WTC11 (cell line): ENCODE results near the gene TSR3. TPM values are rescaled to one million over a fixed set of nuclear protein-coding genes. Genes with fewer than 3 reads are reported as not detected.
A peak's percentile ranks its signal among the peaks of the same experiment; 100 is the strongest.

Experiments used
- ATAC-seq: fragments of 200-7000 bp; cut with Tn5 transposase; 2 replicates; pipeline ENCODE4 v1.10.0; 2021; ENCODE audit warnings: mild to moderate bottlenecking, moderate library complexity
- CTCF ChIA-PET: fragments of 300-600 bp; sonication (Branson Sonifier 250); formaldehyde crosslinking; loops from one replicate; lab custom pipeline; 2021; ENCODE audit warnings: antibody characterized with exemption; lab: Charles Lee
- POLR2A ChIA-PET: fragments of 350-600 bp; sonication (Branson Sonifier 250); formaldehyde crosslinking; loops from one replicate; lab custom pipeline; 2021; ENCODE audit warnings: antibody characterized with exemption; lab: Charles Lee
- DNase-seq: peaks from one replicate; pipeline ENCODE4 v3.0.0; 2021; ENCODE audit warnings: low spot score
- H3K27ac Mint-ChIP-seq: 2 replicates; pipeline ENCODE4 v1.8.0; 2021; ENCODE audit warnings: mixed read lengths
- H3K27me3 Mint-ChIP-seq: 2 replicates; pipeline ENCODE4 v1.8.0; 2021; ENCODE audit warnings: low read depth, mild to moderate bottlenecking, moderate library complexity, mixed read lengths
- H3K36me3 Mint-ChIP-seq: 2 replicates; pipeline ENCODE4 v1.8.0; 2021; ENCODE audit warnings: mixed read lengths
- H3K4me1 Mint-ChIP-seq: 2 replicates; pipeline ENCODE4 v1.8.0; 2022; ENCODE audit warnings: mixed read lengths
- H3K4me3 Mint-ChIP-seq: 2 replicates; pipeline ENCODE4 v1.8.0; 2021; ENCODE audit warnings: mild to moderate bottlenecking, moderate library complexity, mixed read lengths
- H3K9me3 Mint-ChIP-seq: 2 replicates; pipeline ENCODE4 v1.8.0; 2021; ENCODE audit warnings: mixed read lengths
- ATF1 ChIP-seq: sonication (generic); formaldehyde crosslinking; IDR thresholded peaks from 2 replicates; pipeline ENCODE4 v1.8.1; 2023; ENCODE audit warnings: mild to moderate bottlenecking, moderate library complexity, missing genetic modification reagents
- E2F5 ChIP-seq: sonication (generic); formaldehyde crosslinking; IDR thresholded peaks from 2 replicates; pipeline ENCODE4 v1.8.1; 2022; ENCODE audit warnings: mild to moderate bottlenecking, moderate library complexity, missing genetic modification reagents
- KAT7 ChIP-seq: sonication (generic); formaldehyde crosslinking; IDR thresholded peaks from 2 replicates; pipeline ENCODE4 v1.8.1; 2023; ENCODE audit warnings: missing genetic modification reagents, mild to moderate bottlenecking, borderline replicate concordance
- NFYB ChIP-seq: sonication (generic); formaldehyde crosslinking; conservative IDR thresholded peaks from 2 replicates; pipeline ENCODE4 v1.8.0; 2022; ENCODE audit warnings: low read depth, missing genetic modification reagents
- NR1H2 ChIP-seq: sonication (generic); formaldehyde crosslinking; IDR thresholded peaks from 2 replicates; pipeline ENCODE4 v1.9.0; 2021; ENCODE audit warnings: mild to moderate bottlenecking, moderate library complexity, missing genetic modification reagents
- NR3C1 ChIP-seq: sonication (generic); formaldehyde crosslinking; conservative IDR thresholded peaks from 2 replicates; pipeline ENCODE4 v1.8.1; 2023; ENCODE audit warnings: low read depth, mild to moderate bottlenecking, missing genetic modification reagents
- RORB ChIP-seq: fragments of 250-450 bp; sonication (Bioruptor Pico); IDR thresholded peaks from 2 replicates; pipeline ENCODE4 v1.9.0; 2021; ENCODE audit warnings: mild to moderate bottlenecking
- SMAD4 ChIP-seq: sonication (generic); formaldehyde crosslinking; IDR thresholded peaks from 2 replicates; pipeline ENCODE4 v1.8.0; 2022; ENCODE audit warnings: mild to moderate bottlenecking, missing genetic modification reagents
- SOX15 ChIP-seq: fragments of 250-450 bp; sonication (Bioruptor Pico); IDR thresholded peaks from 2 replicates; pipeline ENCODE4 v1.9.0; 2021; ENCODE audit warnings: mild to moderate bottlenecking
- SP1 ChIP-seq: sonication (generic); formaldehyde crosslinking; conservative IDR thresholded peaks from 2 replicates; pipeline ENCODE4 v1.8.1; 2022; ENCODE audit warnings: missing genetic modification reagents
- ZNF263 ChIP-seq: sonication (generic); formaldehyde crosslinking; IDR thresholded peaks from 2 replicates; pipeline ENCODE4 v1.8.1; 2022; ENCODE audit warnings: low read depth, mild to moderate bottlenecking, moderate library complexity, missing genetic modification reagents
- ZNF317 ChIP-seq: sonication (generic); formaldehyde crosslinking; IDR thresholded peaks from 2 replicates; pipeline ENCODE4 v1.8.1; 2023; ENCODE audit warnings: low read depth, mild to moderate bottlenecking, moderate library complexity, missing genetic modification reagents, borderline replicate concordance
- ZSCAN18 ChIP-seq: fragments of 250-450 bp; sonication (Bioruptor Pico); IDR thresholded peaks from 2 replicates; pipeline ENCODE4 v2.1.2; 2022; ENCODE audit warnings: mild to moderate bottlenecking, moderate library complexity
- total RNA-seq: library from RNA; stranded (reverse); gene quantifications from 3 replicates; pipeline ENCODE4 v1.2.3, GENCODE V29; 2021
- TF ChIP-seq, protein P1 (sequence below): sonication (generic); formaldehyde crosslinking; IDR thresholded peaks from 2 replicates; pipeline ENCODE4 v1.8.0; 2022; ENCODE audit warnings: mild to moderate bottlenecking, missing genetic modification reagents
- TF ChIP-seq, protein P2 (sequence below): sonication (generic); formaldehyde crosslinking; IDR thresholded peaks from 2 replicates; pipeline ENCODE4 v1.8.1; 2023; ENCODE audit warnings: mild to moderate bottlenecking, moderate library complexity, missing genetic modification reagents
- TF ChIP-seq, protein P3 (sequence below): fragments of 250-450 bp; sonication (Bioruptor Pico); IDR thresholded peaks from 2 replicates; pipeline ENCODE4 v1.9.0; 2021; ENCODE audit warnings: mild to moderate bottlenecking, borderline replicate concordance

TSR3 gene
- total RNA-seq, 1 experiment from 2014 or later = 66.3 TPM

DNA sequence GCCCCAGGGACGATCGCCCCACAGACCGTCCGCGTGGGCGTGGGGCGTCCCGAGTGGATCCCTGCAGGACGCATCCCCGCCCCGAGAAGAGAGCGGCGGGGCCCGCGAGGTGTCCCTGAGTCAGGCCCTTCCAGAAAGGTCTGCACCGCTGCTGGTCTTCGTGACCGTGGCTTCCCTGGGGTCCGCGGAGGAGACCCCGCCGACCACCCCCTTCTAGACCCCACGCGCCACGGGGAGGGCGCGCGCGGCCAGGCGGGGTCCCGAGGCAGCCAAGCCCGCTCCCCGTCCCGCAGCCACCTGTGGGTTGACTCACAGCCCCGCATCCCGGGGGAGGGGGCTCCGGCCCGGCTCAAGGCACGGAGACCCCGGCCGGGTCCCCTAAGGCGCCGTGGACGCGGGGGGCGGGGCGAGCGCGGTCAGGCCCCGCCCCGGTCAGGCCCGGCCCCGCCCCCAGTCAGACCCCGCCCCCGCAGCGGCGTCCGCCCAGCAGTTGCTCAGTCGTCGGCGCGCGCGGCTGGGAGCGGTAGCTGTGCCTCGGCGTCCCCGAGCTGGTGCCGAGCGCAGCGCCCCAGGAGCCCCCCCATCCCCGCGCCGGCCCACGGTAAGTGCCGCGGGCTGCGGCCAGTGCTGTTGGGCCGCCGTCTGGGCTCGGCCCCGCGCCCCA lies 18.4 kb downstream of the TSR3 start, which contains the start of gene BAIAP3:
Gene BAIAP3 (plus strand): TSS at position 497 of the 664 bp plus-strand sequence. CDS start 4,905 bp downstream, outside the sequence.
- POLR2A ChIA-PET = interaction anchor here (0.8 to 1.6 kb wide), 4 partner anchors 9 to 33 kb away, joined by 3 to 6 read pairs (median 6); partner anchors contain the start of gene UBE2I
- no peaks in the 10 kb centered on the region for H3K9me3 Mint-ChIP-seq
- peak; percentile 63 for TF ChIP-seq SP1 (CRISPR knock-in tag)
- peak; percentile 12; the same call in 1 of the 2 replicates for TF ChIP-seq E2F5 (CRISPR knock-in tag)
- TF ChIP-seq KAT7 (CRISPR knock-in tag) = no peak
- TF ChIP-seq, all 79 proteins: peak for 2
- DNase-seq (peak; percentile 62), ATAC-seq (peak; percentile 26)
- H3K4me1 Mint-ChIP-seq = peaks cover 14% of the 10 kb centered on the region
- H3K27me3 Mint-ChIP-seq = peaks cover 35% of the 10 kb centered on the region
- H3K27ac Mint-ChIP-seq = no peak within 1 kb of the TSS
- H3K4me3 Mint-ChIP-seq = peak within 1 kb of the TSS; percentile 76
- H3K36me3 Mint-ChIP-seq = no peaks in the 10 kb centered on the region
- CTCF ChIA-PET = interaction anchor here (1.3 to 3.2 kb wide), 5 partner anchors 9 to 373 kb away, joined by 3 to 13 read pairs (median 6); partner anchors contain the start of gene MAPK8IP3

GRCh38 chr16:1332618-1333148 lies 19.0 kb downstream of the TSR3 start:
- no peak overlapping the region for H3K27ac Mint-ChIP-seq
- POLR2A ChIA-PET = interaction anchor here (0.8 to 1.6 kb wide), 6 partner anchors 9 to 43 kb away, joined by 3 to 6 read pairs (median 6); partner anchors contain the start of gene UBE2I

DNA sequence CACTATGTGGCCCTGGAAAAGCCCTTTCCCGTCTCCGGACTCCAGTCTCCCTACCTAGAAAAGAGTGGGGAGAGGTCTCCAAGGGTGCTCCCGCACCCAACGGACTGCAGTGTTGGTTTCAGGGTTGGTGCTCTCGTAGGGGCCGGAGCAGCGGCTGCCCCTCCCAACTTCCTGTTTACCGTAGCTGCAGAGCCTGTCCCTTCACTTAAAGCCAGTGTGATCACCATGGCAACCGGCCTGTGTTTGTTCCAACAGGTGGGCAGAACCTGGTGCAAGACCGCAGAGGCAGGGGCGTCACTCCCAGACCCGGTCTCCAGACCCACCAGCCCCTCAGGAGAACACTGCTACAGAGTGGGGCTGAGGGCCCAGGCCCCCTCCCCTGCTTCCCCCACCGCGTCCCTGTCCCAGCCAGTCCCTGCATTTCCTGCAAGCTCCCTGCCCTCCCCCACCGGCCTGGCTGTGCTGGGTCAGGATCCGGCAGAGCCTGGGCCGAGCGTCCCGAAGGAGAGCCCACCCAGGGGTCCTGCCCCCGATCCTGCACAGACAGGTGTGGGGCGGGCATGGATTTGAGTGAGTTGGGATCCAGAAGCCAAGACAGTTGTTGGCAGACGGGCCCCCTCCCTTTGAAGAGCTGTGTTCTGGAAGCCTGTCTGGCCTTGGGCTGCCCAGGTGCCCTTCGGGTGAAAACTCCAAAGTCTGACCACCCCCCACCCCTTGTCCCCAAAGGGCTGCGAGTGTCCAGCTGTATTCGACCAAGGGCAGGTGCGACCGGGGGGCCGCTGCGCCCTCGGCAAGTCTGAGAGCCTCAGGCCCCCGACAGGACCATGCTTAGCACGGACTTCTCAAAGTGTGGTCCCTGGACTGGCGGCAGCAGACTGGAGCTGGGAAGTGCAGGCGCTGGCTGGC lies 19.7 kb downstream of the TSR3 start:
- ChIA-PET CTCF (interaction anchor here (0.8 to 3.2 kb wide), 7 partner anchors 11 to 591 kb away, joined by 3 to 13 read pairs (median 4); partner anchors contain the start of genes CIAO3 and MAPK8IP3), POLR2A (interaction anchor here (0.5 to 1.6 kb wide), 7 partner anchors 10 to 1136 kb away, joined by 3 to 6 read pairs (median 5); partner anchors contain the start of gene UBE2I)
- ATAC-seq (peak; percentile 57), DNase-seq (peak; percentile 93)
- peak overlapping the region; percentile 76 for H3K4me3 Mint-ChIP-seq
- peaks cover 35% of the 10 kb centered on the region for H3K27me3 Mint-ChIP-seq
- H3K4me1 Mint-ChIP-seq = peaks cover 14% of the 10 kb centered on the region
- peak overlapping the region; percentile 72; the same call in 1 of the 2 replicates for H3K27ac Mint-ChIP-seq
- no peaks in the 10 kb centered on the region for H3K9me3 Mint-ChIP-seq
- no peaks in the 10 kb centered on the region for H3K36me3 Mint-ChIP-seq
- TF ChIP-seq RORB (CRISPR knock-in tag) (no peak), NR3C1 (CRISPR knock-in tag) (no peak), ZNF263 (no peak; the same call in 1 of the 2 replicates), NFYB (no peak), ATF1 (no peak), NR1H2 (no peak), SMAD4 (CRISPR knock-in tag) (no peak), SOX15 (CRISPR knock-in tag) (no peak), ZSCAN18 (CRISPR knock-in tag) (no peak)
- TF ChIP-seq, protein P1, sequence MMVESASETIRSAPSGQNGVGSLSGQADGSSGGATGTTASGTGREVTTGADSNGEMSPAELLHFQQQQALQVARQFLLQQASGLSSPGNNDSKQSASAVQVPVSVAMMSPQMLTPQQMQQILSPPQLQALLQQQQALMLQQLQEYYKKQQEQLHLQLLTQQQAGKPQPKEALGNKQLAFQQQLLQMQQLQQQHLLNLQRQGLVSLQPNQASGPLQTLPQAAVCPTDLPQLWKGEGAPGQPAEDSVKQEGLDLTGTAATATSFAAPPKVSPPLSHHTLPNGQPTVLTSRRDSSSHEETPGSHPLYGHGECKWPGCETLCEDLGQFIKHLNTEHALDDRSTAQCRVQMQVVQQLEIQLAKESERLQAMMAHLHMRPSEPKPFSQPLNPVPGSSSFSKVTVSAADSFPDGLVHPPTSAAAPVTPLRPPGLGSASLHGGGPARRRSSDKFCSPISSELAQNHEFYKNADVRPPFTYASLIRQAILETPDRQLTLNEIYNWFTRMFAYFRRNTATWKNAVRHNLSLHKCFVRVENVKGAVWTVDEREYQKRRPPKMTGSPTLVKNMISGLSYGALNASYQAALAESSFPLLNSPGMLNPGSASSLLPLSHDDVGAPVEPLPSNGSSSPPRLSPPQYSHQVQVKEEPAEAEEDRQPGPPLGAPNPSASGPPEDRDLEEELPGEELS = peak; percentile 92
- TF ChIP-seq, protein P2, sequence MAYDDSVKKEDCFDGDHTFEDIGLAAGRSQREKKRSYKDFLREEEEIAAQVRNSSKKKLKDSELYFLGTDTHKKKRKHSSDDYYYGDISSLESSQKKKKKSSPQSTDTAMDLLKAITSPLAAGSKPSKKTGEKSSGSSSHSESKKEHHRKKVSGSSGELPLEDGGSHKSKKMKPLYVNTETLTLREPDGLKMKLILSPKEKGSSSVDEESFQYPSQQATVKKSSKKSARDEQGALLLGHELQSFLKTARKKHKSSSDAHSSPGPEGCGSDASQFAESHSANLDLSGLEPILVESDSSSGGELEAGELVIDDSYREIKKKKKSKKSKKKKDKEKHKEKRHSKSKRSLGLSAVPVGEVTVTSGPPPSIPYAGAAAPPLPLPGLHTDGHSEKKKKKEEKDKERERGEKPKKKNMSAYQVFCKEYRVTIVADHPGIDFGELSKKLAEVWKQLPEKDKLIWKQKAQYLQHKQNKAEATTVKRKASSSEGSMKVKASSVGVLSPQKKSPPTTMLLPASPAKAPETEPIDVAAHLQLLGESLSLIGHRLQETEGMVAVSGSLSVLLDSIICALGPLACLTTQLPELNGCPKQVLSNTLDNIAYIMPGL = no peak
- TF ChIP-seq, protein P3, sequence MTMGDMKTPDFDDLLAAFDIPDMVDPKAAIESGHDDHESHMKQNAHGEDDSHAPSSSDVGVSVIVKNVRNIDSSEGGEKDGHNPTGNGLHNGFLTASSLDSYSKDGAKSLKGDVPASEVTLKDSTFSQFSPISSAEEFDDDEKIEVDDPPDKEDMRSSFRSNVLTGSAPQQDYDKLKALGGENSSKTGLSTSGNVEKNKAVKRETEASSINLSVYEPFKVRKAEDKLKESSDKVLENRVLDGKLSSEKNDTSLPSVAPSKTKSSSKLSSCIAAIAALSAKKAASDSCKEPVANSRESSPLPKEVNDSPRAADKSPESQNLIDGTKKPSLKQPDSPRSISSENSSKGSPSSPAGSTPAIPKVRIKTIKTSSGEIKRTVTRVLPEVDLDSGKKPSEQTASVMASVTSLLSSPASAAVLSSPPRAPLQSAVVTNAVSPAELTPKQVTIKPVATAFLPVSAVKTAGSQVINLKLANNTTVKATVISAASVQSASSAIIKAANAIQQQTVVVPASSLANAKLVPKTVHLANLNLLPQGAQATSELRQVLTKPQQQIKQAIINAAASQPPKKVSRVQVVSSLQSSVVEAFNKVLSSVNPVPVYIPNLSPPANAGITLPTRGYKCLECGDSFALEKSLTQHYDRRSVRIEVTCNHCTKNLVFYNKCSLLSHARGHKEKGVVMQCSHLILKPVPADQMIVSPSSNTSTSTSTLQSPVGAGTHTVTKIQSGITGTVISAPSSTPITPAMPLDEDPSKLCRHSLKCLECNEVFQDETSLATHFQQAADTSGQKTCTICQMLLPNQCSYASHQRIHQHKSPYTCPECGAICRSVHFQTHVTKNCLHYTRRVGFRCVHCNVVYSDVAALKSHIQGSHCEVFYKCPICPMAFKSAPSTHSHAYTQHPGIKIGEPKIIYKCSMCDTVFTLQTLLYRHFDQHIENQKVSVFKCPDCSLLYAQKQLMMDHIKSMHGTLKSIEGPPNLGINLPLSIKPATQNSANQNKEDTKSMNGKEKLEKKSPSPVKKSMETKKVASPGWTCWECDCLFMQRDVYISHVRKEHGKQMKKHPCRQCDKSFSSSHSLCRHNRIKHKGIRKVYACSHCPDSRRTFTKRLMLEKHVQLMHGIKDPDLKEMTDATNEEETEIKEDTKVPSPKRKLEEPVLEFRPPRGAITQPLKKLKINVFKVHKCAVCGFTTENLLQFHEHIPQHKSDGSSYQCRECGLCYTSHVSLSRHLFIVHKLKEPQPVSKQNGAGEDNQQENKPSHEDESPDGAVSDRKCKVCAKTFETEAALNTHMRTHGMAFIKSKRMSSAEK (CRISPR knock-in tag) = no peak

More at GRCh38 chr16:1332618-1333148, 19.0 kb downstream of the TSR3 start:
- TF ChIP-seq ZNF317 (CRISPR knock-in tag) = no peak
- peak; percentile 38; the same call in 1 of the 2 replicates for TF ChIP-seq ZNF263
- Mint-ChIP-seq H3K36me3 (no peaks in the 10 kb centered on the region), H3K4me1 (peaks cover 14% of the 10 kb centered on the region), H3K9me3 (no peaks in the 10 kb centered on the region), H3K27me3 (peaks cover 35% of the 10 kb centered on the region), H3K4me3 (peak overlapping the region; percentile 76)
- ATAC-seq = no peak
- no peak for DNase-seq
- CTCF ChIA-PET = interaction anchor here (1.3 to 3.2 kb wide), 6 partner anchors 10 to 373 kb away, joined by 3 to 13 read pairs (median 5); partner anchors contain the start of gene MAPK8IP3
